C4-2B (cell line): ENCODE measurements around the gene SCAND1.

Experiments
- ZFX ChIP-seq: fragments of 450-650 bp; IDR thresholded peaks from 2 replicates; pipeline ENCODE4 v1.6.1; 2017
- TF ChIP-seq, protein P1 (sequence below): fragments of 450-650 bp; conservative IDR thresholded peaks from 2 replicates; pipeline ENCODE4 v1.5.1; 2017; ENCODE audit warnings: mild to moderate bottlenecking

DNA sequence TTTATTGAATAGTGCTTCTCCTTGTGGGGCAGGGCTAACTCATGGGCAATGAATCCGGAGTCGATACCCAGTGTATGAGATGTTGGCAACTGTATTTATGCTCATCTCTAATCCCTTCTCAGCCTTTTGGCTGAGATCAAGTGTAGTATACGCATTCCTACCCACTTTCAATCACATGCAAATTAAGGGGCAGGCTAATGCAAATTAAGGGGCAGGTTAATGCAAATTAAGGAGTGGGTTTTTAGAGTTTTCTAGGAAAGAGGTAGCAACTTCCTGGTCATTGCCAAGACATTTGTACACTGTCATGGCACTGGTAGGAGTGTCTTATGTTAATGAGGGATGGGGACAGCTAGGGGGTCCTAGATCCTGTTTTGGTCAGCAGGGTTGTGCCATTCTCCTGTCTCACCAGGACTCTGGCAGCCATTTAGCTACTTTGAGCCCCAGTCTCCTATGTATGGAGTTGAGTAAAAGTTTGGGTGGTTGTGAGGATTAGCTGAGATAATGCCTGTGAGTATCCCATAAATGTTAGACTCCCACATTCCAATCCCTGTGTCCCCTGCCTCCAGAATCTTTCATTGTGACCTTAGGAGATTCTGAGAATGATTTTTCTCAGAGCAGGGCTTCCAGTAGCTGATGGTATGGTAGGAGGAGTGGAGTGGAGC is 13.8 kb upstream of the SCAND1 start, which contains the start of gene CNBD2:
- TF ChIP-seq, protein P1, sequence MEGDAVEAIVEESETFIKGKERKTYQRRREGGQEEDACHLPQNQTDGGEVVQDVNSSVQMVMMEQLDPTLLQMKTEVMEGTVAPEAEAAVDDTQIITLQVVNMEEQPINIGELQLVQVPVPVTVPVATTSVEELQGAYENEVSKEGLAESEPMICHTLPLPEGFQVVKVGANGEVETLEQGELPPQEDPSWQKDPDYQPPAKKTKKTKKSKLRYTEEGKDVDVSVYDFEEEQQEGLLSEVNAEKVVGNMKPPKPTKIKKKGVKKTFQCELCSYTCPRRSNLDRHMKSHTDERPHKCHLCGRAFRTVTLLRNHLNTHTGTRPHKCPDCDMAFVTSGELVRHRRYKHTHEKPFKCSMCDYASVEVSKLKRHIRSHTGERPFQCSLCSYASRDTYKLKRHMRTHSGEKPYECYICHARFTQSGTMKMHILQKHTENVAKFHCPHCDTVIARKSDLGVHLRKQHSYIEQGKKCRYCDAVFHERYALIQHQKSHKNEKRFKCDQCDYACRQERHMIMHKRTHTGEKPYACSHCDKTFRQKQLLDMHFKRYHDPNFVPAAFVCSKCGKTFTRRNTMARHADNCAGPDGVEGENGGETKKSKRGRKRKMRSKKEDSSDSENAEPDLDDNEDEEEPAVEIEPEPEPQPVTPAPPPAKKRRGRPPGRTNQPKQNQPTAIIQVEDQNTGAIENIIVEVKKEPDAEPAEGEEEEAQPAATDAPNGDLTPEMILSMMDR, result no peak
- no peak for TF ChIP-seq ZFX
